ENCODE measurements around the gene ARHGEF28.

ARHGEF28 gene

GRCh38 chr5:73901043-73901442, 275.0 kb downstream of the ARHGEF28 start:
- peak; percentile 30 for DNase-seq (ENCODE audit: low read depth)

GRCh38 chr5:73901455-73901854, 275.5 kb downstream of the ARHGEF28 start:
- no peak for DNase-seq (ENCODE audit: low read depth)

GRCh38 chr5:73902327-73903051, 276.5 kb downstream of the ARHGEF28 start:
- DNase-seq (ENCODE audit: low read depth): peak; percentile 17

GRCh38 chr5:73903169-73903568, 277.2 kb downstream of the ARHGEF28 start:
- DNase-seq (ENCODE audit: low read depth): no peak

- DNase-seq (ENCODE audit: low read depth): no peak
Observed at GRCh38 chr5:73906277-73906676, 280.3 kb downstream of the ARHGEF28 start.

- DNase-seq (ENCODE audit: low read depth): no peak
Observed at GRCh38 chr5:73907164-73907563, 281.2 kb downstream of the ARHGEF28 start.

- DNase-seq (ENCODE audit: low read depth): no peak
Observed at GRCh38 chr5:73908395-73908794, 282.4 kb downstream of the ARHGEF28 start.

- DNase-seq (ENCODE audit: low read depth): no peak
Observed at GRCh38 chr5:73908846-73909245, 282.9 kb downstream of the ARHGEF28 start.

GRCh38 chr5:73909474-73909873, 283.5 kb downstream of the ARHGEF28 start:
- no peak for DNase-seq (ENCODE audit: low read depth)

- DNase-seq (ENCODE audit: low read depth): no peak
Observed at GRCh38 chr5:73911761-73912393, 285.9 kb downstream of the ARHGEF28 start.

GRCh38 chr5:73912821-73913271, 286.9 kb downstream of the ARHGEF28 start:
- no peak for DNase-seq (ENCODE audit: low read depth)

- no peak for DNase-seq (ENCODE audit: low read depth)
Observed at GRCh38 chr5:73913971-73914370, 288.0 kb downstream of the ARHGEF28 start.

- no peak for DNase-seq (ENCODE audit: low read depth)
Observed at GRCh38 chr5:73915345-73915744, 289.3 kb downstream of the ARHGEF28 start.

GRCh38 chr5:73917433-73917832, 291.4 kb downstream of the ARHGEF28 start:
- no peak for DNase-seq (ENCODE audit: low read depth)

GRCh38 chr5:73917891-73918290, 291.9 kb downstream of the ARHGEF28 start:
- DNase-seq (ENCODE audit: low read depth): no peak

- DNase-seq (ENCODE audit: low read depth): no peak
Observed at GRCh38 chr5:73918791-73919221, 292.8 kb downstream of the ARHGEF28 start.

- DNase-seq (ENCODE audit: low read depth): no peak
Observed at GRCh38 chr5:73921741-73922140, 295.7 kb downstream of the ARHGEF28 start.

GRCh38 chr5:73922224-73922623, 296.2 kb downstream of the ARHGEF28 start:
- DNase-seq (ENCODE audit: low read depth): no peak

- DNase-seq (ENCODE audit: low read depth): no peak
Observed at GRCh38 chr5:73922875-73923557, 297.0 kb downstream of the ARHGEF28 start.

GRCh38 chr5:73928476-73929070, 302.6 kb downstream of the ARHGEF28 start:
- no peak for DNase-seq (ENCODE audit: low read depth)

- DNase-seq (ENCODE audit: low read depth): no peak
Observed at GRCh38 chr5:73935719-73936118, 309.7 kb downstream of the ARHGEF28 start.

GRCh38 chr5:73938280-73938937, 312.4 kb downstream of the ARHGEF28 start:
- peak; percentile 96 for DNase-seq (ENCODE audit: low read depth)
